Measurements from ENCODE around the gene S100A5. TPM values are rescaled to one million over a fixed set of nuclear protein-coding genes. Genes with fewer than 3 reads are reported as not detected.
A peak's percentile ranks its signal among the peaks of the same experiment; 100 is the strongest.

Gene S100A5
- total RNA-seq, 1 experiment from 2014 or later = not detected

GRCh38 chr1:153565529-153566374 is 25.0 kb upstream of the S100A5 start, which contains the start of gene S100A2:
Gene S100A2, minus strand, starts transcription at chr1:153565844. Its CDS starts 1,967 bp downstream, at chr1:153563877.
- Histone ChIP-seq H2BK5ac (ENCODE audit: insufficient read length, low read length) (no peak within 1 kb of the TSS), H4K91ac (ENCODE audit: insufficient read length, low read depth, low read length) (no peak within 1 kb of the TSS), H3K18ac (ENCODE audit: insufficient read length, low read depth, low read length) (peak within 1 kb of the TSS; percentile 78), H2BK20ac (ENCODE audit: low read depth, low read length, poor library complexity, severe bottlenecking) (no peak within 1 kb of the TSS), H3K56ac (ENCODE audit: insufficient read length, low read depth, low read length) (no peak within 1 kb of the TSS), H3T11ph (ENCODE audit: low read length) (no peak within 1 kb of the TSS), H2AFZ (ENCODE audit: low read length) (no peak within 1 kb of the TSS), H4K20me1 (ENCODE audit: control insufficient read depth, insufficient read depth, insufficient read length) (peaks cover 3% of the 10 kb centered on the region), H2BK120ac (ENCODE audit: low read depth, low read length, poor library complexity, severe bottlenecking) (no peak within 1 kb of the TSS), H2AK5ac (ENCODE audit: insufficient read length, low read length) (no peak within 1 kb of the TSS), H3K4ac (ENCODE audit: low read depth, low read length) (no peak within 1 kb of the TSS), H3K14ac (ENCODE audit: insufficient read depth, low read length) (peak within 1 kb of the TSS; percentile 85), H4K5ac (ENCODE audit: insufficient read length, low read depth, low read length) (no peak within 1 kb of the TSS), H4K8ac (replicated peaks; ENCODE audit: insufficient read length, low read depth, low read length) (no peak within 1 kb of the TSS), H3K9ac (ENCODE audit: extremely low read depth, insufficient read length, low read length) (no peak within 1 kb of the TSS), H3K79me1 (ENCODE audit: insufficient read depth, low read depth, low read length, poor library complexity, severe bottlenecking) (no peaks in the 10 kb centered on the region), H3K23ac (ENCODE audit: insufficient read length, low read depth, low read length) (no peak within 1 kb of the TSS), H3K4me2 (ENCODE audit: insufficient read depth, insufficient read length, low read length) (no peak within 1 kb of the TSS), H2BK12ac (ENCODE audit: insufficient read length, low read depth, low read length) (peak within 1 kb of the TSS; percentile 46), H3K27me3 (ENCODE audit: insufficient read depth, low read length) (no peaks in the 10 kb centered on the region), H3K4me1 (ENCODE audit: insufficient read depth, low read length) (peaks cover 7% of the 10 kb centered on the region; the same call in 1 of the 2 replicates), H3K27ac (ENCODE audit: insufficient read length, low read depth, low read length) (no peak within 1 kb of the TSS), H2BK15ac (ENCODE audit: low read depth, low read length) (0 out of 2 replicates have a peak within 1 kb of the TSS, but pooled peaks have one; percentile 77), H3K23me2 (ENCODE audit: insufficient read length, low read depth, low read length, poor library complexity, severe bottlenecking) (no peaks in the 10 kb centered on the region), H3K79me2 (ENCODE audit: insufficient read depth, low read length) (no peaks in the 10 kb centered on the region), H3K9me3 (ENCODE audit: control insufficient read depth, low read depth, low read length) (no peaks in the 10 kb centered on the region)
- Mint-ChIP-seq H3K27me3 (ENCODE audit: low read depth) (peaks cover 10% of the 10 kb centered on the region), H3K9me3 (no peaks in the 10 kb centered on the region), H3K36me3 (ENCODE audit: insufficient read depth in 1 of 3, low read depth in 3 of 3) (no peaks in the 10 kb centered on the region), H3K4me1 (peaks cover 33 to 35% of the 10 kb centered on the region in 2 experiments), H3K4me3 (peak within 1 kb of the TSS in 1 of 2 experiments; percentile 64; a peak in 2 of 5 replicates), H3K27ac (peak within 1 kb of the TSS in 2 of 3 experiments; percentile 76 to 97; a peak in 4 of 7 replicates)
- no peak for DNase-seq
- no peak for TF ChIP-seq CTCF (conservative IDR thresholded peaks at IDR 0.05)
- no CpG with 5 or more reads among the region's 8 CpGs for WGBS (ENCODE audit: extremely low coverage, insufficient read length, low lambda C conversion rate)
